ENCODE measurements around the gene CDHR1.

DNA sequence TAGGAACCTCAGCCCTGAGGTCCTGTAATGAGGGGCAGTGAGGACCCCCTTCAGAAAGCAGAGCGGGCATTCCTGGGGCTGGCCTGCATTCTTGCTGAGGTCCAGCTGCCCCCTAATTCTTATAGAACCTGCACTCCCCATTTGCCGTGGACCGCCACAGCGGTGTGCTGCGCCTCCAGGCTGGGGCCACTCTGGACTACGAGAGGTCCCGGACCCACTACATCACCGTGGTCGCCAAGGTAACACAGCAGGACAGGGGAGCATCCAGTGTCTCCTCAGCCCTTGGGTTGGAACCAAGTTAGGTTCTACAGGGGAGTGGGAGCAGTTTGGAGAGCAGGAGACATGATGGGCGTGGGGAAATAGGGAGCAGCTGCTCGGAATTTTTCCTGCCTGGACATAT is 7.3 kb downstream of the CDHR1 start:
- TF ChIP-seq POLR2A (IDR thresholded peaks at IDR 0.05; ENCODE audit: low read depth, low read length), result no peak
- TF ChIP-seq POLR2AphosphoS5 (IDR thresholded peaks at IDR 0.05; ENCODE audit: low read depth, low read length), result no peak
- TF ChIP-seq TAF1 (IDR thresholded peaks at IDR 0.05; ENCODE audit: low read depth, low read length), result no peak
- no peak for TF ChIP-seq SPI1 (IDR thresholded peaks at IDR 0.05; ENCODE audit: low read depth, low read length)
- no peak for TF ChIP-seq PAX5 (IDR thresholded peaks at IDR 0.05; ENCODE audit: insufficient read depth, low read length, severe bottlenecking)
- TF ChIP-seq POU2F2 (IDR thresholded peaks at IDR 0.05; ENCODE audit: low read depth, low read length), result no peak

All from GM12891 (cell line).